Kidney capillary endothelial cell (primary cell): ENCODE data around the gene TMC7.
A peak's percentile ranks its signal among the peaks of the same experiment; 100 is the strongest.

Experiments
- DNase-seq: peaks from one replicate; pipeline ENCODE4 v3.0.0-alpha.2; 2018; ENCODE audit warnings: low spot score

The TMC7 gene

GRCh38 chr16:19092653-19093410 is 109.1 kb downstream of the TMC7 start:
- DNase-seq: no peak

GRCh38 chr16:19093631-19094541 is 110.2 kb downstream of the TMC7 start:
- DNase-seq: no peak

- no peak for DNase-seq
Measured at GRCh38 chr16:19094542-19095365, 111.0 kb downstream of the TMC7 start.

GRCh38 chr16:19095654-19096053 is 111.9 kb downstream of the TMC7 start:
- DNase-seq: no peak

GRCh38 chr16:19098173-19098572 is 114.4 kb downstream of the TMC7 start:
- no peak for DNase-seq

GRCh38 chr16:19102187-19102872 is 118.6 kb downstream of the TMC7 start:
- DNase-seq: no peak

GRCh38 chr16:19104607-19105006 is 120.9 kb downstream of the TMC7 start:
- no peak for DNase-seq

GRCh38 chr16:19105131-19105530 is 121.4 kb downstream of the TMC7 start:
- DNase-seq: no peak

GRCh38 chr16:19105891-19106624 is 122.3 kb downstream of the TMC7 start:
- no peak for DNase-seq

GRCh38 chr16:19106625-19107020 is 122.9 kb downstream of the TMC7 start:
- DNase-seq: no peak

- peak; percentile 40 for DNase-seq
Measured at GRCh38 chr16:19108409-19109287, 124.9 kb downstream of the TMC7 start.

- DNase-seq: no peak
Measured at GRCh38 chr16:19109288-19109664, 125.5 kb downstream of the TMC7 start.

GRCh38 chr16:19110537-19111360 is 127.0 kb downstream of the TMC7 start:
- no peak for DNase-seq

GRCh38 chr16:19112099-19112407 is 128.3 kb downstream of the TMC7 start:
- no peak for DNase-seq
